NOMO-1 treated with DMSO at 0.1 percent for 48 hours (cell line): ENCODE results near the gene LRP3.

Experiments
- DNase-seq: peaks from one replicate; lab custom pipeline; 2025; ENCODE audit not compliant: unreplicated experiment; lab: John Stamatoyannopoulos, UW

The LRP3 gene

GRCh38 chr19:33235269-33235995 lies 41.3 kb downstream of the LRP3 start:
- DNase-seq, result peak; percentile 41

- DNase-seq, result no peak
Observed at GRCh38 chr19:33235996-33236350, 41.8 kb downstream of the LRP3 start.

- DNase-seq, result no peak
Observed at GRCh38 chr19:33236696-33237390, 42.7 kb downstream of the LRP3 start.

DNA sequence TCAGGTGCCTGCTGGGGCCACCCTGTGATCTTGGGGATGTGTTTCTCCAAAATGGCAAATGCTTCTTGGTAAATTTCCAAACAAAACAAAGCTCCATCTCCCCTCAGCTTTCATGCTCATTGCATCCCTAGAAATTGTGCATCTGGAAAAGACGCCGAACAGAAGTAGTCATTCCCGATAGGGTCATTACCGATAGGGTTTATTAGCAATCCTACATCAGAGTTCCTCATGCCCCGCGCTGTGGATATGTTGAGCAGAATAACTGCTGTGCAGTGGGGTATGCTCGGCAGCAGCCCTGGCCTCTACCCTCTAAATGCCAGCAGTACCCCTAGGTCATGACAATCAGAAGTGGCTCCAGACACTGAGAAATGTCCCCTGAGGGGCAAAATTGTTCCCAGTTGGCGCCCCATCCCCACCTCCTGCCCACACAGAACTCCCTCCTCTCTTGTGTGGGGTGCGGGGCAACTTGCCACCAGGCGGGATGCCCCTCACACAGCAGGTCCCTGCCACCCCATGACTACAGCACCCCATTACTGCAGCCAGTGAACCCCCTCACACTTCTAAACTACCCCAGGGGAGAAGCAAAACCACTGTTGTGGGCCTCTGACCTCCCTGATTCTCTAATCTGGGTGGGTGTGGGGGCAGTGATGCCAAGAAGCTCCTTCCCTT lies 44.5 kb downstream of the LRP3 start:
- no peak for DNase-seq

- no peak for DNase-seq
Observed at GRCh38 chr19:33239223-33239975, 45.3 kb downstream of the LRP3 start.

DNA sequence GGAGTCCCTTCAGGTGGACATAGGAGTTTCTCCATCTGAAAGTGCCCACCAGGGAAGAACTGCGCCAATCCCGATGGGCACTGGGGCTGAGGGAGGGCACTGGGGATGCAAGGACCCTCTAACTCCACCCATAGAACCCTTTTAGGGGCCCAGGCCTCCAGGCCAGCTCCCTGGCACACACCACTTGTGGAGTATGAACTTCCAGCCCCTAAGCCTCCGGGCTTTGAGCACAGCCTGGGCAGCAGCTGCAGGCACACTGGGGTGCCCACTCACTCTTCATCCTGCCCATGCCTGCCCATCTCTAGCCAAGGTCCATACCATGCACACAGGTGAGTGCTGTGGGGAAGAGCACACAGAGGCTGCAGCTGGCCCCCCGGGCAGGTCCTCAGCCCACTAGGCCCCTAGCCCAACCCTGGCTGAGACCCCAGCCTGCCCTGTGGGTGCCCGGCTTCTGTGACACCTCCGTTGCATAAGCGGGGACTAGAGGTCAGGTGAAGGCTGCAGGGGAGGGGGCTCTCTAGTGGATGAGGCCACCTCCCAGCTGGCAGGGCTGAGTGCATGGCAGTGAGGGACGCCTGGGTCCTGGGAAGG lies 46.1 kb downstream of the LRP3 start:
- DNase-seq, result no peak

- no peak for DNase-seq
Observed at GRCh38 chr19:33241091-33241529, 47.0 kb downstream of the LRP3 start.

DNA sequence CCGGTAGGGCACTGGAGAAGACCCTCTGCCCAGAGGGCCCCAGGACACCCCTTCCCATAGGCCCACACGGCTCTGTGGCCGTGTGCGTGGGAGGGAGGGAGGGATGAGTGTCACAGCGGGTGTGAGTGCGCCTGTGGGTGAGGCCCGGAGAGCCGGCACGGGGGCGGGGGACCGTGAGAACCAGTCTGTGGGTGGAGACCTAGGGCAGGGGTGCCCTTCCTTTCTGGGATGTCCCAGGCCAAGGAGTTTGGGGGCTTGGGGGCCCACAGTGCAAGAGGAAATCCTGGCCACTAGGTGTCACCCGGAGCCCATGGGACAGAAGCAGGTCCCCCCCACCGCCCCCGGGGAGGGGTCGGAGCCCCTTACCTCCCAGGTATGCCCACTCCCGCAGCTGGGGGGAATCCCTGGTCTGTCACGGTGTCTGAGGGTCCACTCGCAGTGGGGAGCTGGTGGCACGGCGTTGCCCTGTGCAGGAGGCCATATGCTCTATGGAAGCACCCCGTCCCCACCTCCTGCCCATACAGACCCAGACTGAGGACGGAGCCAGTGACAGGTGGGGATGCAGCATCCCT lies 47.5 kb downstream of the LRP3 start:
- no peak for DNase-seq

DNA sequence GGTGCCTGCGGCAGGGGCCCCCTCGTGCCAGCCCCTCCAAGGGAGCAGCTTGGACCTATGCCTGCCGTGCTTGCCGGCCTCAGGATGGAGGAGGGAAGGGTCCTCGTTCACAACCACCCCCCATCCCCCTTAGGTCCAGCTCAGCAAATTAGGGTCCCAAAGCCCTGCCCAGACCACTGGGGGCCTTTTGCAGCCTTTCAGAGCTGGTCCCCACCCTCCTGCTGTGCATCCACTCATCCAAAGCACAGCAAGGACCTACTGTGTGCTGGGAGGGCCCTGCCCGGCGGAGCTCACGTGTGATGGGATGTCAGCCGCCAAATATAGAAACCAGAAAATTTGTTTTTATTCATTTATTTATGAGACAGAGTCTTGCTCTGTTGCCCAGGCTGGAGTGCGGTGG lies 48.0 kb downstream of the LRP3 start:
- DNase-seq, result no peak

DNA sequence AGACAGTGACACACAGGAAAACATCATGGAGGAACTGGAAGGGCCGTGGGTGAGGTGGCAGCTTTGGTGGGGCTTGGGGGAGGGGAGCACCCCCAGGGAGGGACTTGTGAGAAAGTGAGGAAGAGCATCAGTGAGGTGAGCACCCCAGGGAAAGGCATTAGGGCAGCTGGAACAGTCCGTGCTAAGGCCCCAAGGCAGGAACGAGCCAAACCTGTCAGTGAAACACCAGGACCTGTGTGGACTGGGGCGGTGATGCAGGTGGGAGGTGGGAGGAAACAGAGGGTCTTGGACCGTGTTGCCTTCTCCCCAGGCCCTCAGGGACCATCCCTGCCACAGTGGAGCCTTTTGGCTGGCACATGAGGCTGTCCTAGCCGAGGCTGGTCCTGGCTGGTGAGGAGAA lies 48.8 kb downstream of the LRP3 start:
- DNase-seq, result no peak

GRCh38 chr19:33245948-33246708 lies 52.0 kb downstream of the LRP3 start:
- DNase-seq, result no peak

DNA sequence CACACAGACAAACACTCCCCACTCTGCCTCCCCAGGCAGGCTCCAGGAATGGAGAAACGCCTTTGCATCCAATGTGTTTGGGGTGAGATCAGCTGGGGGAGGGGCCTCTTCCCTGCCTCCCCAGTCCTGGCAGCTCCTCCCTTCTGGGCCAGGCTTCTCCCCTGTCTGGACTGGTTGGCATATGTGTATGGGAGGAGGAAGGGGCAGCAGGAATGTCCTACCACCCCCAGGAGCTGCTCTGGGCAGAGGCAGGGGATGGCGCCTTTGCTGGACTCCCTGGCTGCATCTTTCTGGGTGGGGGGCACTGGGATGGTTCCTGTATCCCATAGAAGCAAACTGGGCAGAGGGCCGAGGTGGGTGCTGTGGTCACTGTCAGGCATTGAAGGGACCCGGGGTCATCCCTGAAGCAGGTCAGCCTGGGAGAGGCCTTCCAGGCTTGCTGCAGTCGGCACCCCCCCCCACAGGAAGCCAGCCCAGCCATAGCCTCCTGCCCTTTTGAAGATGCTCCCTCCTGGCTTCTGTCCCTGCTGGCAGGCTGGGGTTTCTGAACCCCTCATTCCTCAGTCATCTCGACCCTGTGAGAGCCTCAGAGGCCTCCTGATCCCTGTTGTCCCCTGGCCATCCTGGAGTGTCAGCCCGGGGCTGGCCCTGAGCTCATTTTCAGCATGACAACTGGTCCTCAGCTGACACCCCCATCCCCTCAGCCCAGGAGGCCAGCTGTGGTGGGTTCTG lies 52.7 kb downstream of the LRP3 start:
- no peak for DNase-seq

DNA sequence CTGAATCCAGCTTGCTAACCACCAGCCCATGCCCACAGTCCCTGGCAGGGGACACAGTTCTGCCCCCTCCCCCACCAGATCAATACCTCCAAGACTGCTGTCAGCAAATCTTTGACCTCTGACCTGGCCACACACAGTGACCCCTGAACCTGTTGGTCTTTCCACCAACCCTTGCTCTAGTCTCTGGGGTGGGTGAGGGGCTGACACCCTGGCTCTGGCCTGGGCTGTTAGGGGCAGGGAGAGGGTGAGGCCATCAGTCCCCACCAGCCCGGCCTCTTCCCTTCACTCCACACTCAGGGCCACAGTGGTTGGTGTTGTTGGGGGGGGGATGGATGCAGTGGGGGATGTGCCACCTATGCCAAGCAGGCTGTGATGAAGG lies 53.3 kb downstream of the LRP3 start:
- no peak for DNase-seq

GRCh38 chr19:33248104-33248503 lies 54.0 kb downstream of the LRP3 start:
- no peak for DNase-seq

GRCh38 chr19:33248553-33248953 lies 54.4 kb downstream of the LRP3 start:
- no peak for DNase-seq

GRCh38 chr19:33248954-33249613 lies 55.0 kb downstream of the LRP3 start:
- peak; percentile 82 for DNase-seq

- no peak for DNase-seq
Observed at GRCh38 chr19:33249740-33250366, 55.7 kb downstream of the LRP3 start.

GRCh38 chr19:33250500-33250899 lies 56.4 kb downstream of the LRP3 start:
- no peak for DNase-seq
